GM19238 (cell line): Measurements from ENCODE around the gene SMR3B.

Experiments
- DNase-seq: peaks from one replicate; pipeline ENCODE4 v3.0.0; 2011; ENCODE audit warnings: low spot score; ENCODE audit not compliant: insufficient read length

The SMR3B gene

GRCh38 chr4:70382691-70383181 lies at the start of gene SMR3B:
SMR3B (plus strand) TSS chr4:70383131; CDS start chr4:70384511, 1,380 bp downstream.
- DNase-seq: no peak

- DNase-seq: no peak
Measured at GRCh38 chr4:70334681-70335080, 48.2 kb upstream of the SMR3B start, which contains the start of gene CABS1. CABS1 (plus strand) TSS chr4:70334981; CDS start chr4:70335040, 59 bp downstream.

DNA sequence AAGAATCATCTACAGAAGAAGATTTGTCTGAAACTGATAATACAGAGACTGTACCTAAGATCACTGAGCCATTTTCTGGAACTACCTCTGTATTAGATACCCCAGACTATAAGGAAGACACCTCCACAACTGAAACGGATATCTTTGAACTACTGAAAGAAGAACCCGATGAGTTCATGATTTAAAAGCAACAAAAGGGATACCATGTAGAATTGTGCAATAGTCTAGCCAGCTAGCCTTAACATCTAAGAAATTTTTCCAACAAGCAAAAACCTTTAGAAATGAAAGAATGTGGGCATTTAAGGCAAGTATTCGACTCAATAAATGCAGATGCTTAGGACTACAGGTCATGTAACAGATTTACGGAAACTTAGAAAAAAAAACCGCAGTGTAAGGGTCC lies 46.9 kb upstream of the SMR3B start:
- DNase-seq: no peak

GRCh38 chr4:70337886-70338420 lies 45.0 kb upstream of the SMR3B start:
- no peak for DNase-seq

- no peak for DNase-seq
Measured at GRCh38 chr4:70356185-70356584, 26.7 kb upstream of the SMR3B start.

DNA sequence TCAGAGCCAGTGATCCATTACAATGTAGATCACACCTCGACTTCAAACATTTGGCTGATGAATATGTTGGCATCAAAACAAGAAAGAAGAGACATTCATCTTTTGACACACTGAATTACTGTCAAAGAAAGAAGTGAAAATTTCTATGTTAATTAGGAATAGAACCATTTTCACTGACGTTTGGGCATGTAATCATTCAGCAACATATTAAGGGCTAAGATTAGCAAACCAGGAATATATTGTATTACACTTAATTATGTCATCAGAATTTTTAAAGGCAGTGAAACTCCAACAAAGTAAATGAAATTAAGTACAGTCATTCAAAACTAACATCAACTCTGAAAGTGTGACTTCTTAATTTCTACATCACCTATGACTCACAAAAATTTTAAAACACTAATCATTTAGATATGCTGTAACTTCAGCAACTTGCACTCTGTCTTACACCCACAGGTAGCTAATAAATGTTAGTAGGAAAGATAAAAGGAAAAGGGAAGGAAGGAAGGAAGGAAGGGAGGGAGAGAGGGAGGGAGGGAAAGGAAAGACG lies 23.7 kb upstream of the SMR3B start:
- DNase-seq: no peak

- DNase-seq: no peak
Measured at GRCh38 chr4:70360460-70360859, 22.5 kb upstream of the SMR3B start, which contains the start of gene SMR3A. SMR3A (plus strand) TSS chr4:70360760; CDS start chr4:70362116, 1,356 bp downstream.

DNA sequence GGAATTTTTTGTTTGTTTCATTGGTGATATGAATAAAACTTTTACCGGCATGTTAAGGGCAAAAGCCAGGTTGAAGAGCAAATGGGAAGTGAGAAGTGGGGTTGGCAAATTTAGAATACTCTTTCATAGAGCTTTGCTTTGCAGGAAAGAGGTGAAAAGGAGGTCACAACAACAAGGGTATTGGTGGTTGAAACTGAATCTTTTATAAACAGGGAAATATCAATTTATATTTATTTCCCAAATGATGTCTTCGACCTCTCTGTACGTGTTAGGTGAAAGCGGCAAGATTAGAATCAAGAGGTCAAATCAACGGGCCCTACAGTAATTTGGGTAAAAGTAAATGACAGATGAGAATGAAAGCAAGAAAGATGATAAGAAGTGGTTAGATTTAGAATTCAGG lies 18.9 kb upstream of the SMR3B start:
- DNase-seq: no peak

GRCh38 chr4:70365479-70365878 lies 17.5 kb upstream of the SMR3B start:
- no peak for DNase-seq

- DNase-seq: no peak
Measured at GRCh38 chr4:70367813-70368212, 15.1 kb upstream of the SMR3B start.

- DNase-seq: no peak
Measured at GRCh38 chr4:70371987-70372386, 10.9 kb upstream of the SMR3B start.

DNA sequence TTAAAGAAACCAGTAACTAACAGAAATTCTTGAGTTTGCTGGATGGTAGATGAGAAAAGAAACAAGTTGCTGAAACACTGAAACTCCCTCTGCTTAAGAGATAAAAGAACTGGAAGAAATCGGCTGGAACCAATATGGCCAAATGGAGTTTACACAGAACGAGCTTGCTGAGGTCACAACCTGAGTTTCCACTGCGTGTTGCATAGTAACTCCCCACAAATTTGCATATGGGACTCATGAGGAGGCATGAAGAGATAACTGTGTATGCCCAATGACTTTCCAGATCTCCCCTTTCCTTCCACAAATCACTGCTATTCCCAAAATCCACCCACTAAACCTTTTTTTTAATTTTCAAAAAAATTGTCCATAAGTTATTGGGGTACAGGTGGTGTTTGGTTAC lies 10.2 kb upstream of the SMR3B start:
- DNase-seq: no peak

DNA sequence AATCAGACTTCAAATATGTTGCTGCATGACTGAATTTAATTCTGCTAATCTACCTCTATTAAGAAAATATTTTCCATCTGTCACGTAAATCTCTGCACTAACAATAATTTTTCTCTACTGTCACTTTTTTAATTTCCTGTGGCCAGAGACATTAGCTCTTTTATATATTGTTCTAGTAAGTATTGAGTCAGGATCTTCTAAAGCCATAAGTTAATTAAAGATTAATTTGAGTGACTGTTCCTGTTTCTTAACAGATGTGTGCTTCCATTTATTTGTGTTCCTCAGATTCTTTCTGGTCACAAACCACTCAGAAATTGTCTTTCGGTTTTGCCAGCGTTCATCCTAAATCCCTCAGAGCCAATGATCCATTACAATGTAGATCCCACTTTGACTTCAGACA lies 2.4 kb upstream of the SMR3B start:
- no peak for DNase-seq

- DNase-seq: no peak
Measured at GRCh38 chr4:70392057-70392776, 9.3 kb downstream of the SMR3B start.

- DNase-seq: no peak
Measured at GRCh38 chr4:70397580-70397979, 14.6 kb downstream of the SMR3B start, which contains the start of gene OPRPN. OPRPN (plus strand) TSS chr4:70397940; CDS start chr4:70399286, 1,346 bp downstream.

GRCh38 chr4:70399319-70399718 lies 16.4 kb downstream of the SMR3B start:
- DNase-seq: no peak

GRCh38 chr4:70402762-70403161 lies 19.8 kb downstream of the SMR3B start:
- DNase-seq: no peak

DNA sequence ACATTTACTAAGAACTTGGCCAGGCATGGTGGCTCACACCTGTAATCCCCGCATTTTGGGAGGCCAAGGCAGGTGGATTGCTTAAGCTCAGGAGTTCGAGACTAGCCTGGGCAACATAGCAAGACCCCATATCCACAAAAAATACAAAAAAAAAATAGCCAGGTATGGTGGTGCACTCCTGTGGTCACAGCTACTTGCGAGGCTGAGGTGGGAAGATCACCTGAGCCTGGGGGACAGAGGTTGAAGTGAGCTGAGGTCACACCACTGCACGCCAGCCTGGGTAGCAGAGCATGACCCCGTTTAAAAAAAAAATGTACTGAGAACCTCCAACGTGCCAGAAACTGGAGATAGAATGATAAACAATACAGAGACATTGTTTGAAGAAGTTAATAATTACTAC lies 22.8 kb downstream of the SMR3B start:
- no peak for DNase-seq

DNA sequence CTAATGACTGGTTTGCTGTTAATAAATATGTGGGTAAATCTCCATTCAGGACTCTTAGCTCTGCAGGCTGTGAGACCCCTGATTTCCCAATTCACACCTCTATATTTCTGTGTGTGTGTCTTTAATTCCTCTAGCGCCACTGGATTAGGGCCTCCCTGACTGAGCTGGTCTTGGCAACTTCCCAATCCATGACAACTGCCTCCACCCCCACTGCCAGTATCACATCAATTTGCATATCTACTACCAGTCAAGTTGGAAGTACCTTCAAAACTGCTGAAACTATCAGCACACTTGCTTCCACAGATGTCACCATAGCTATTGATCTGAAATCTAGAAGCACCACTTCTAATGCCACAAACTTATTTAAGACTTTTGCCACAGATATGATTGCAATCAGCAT lies 42.4 kb downstream of the SMR3B start:
- DNase-seq: no peak

DNA sequence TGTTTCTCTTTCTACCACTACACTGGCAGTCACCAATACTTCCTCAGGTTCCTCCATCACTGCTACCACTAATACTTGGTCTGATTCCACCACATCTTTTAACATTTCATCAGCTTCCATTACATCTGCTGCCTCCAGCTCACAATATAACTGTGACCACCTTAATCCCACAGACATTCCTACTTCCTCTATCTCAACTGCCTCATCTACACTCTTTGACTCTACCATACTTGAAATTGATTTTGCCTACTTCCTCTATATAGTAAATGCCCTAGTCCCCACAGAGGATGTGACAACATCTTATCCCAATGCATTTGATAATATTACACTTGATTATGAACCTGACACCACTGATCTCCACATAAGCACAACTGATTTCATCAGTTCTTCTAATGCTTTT lies 43.9 kb downstream of the SMR3B start:
- DNase-seq: no peak

DNA sequence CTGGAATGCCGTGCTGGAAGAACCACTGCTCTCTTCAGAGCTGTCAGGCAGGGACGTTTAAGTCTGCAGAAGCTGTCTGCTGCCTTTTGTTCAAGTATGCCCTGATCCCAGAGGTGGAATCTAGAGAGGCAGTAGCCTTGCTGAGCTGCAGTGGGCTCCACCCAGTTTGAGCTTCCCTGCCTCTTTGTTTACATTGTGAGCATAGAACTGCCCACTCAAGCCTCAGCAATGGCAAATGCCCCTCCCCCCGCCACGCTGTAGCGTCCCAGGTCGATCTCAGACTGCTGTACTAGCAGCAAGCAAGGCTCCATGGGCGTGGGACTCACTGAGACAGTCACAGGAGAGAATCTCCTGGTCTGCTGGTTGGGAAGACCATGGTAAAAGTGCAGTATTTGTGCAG lies 54.3 kb downstream of the SMR3B start:
- DNase-seq: no peak
